Right renal pelvis (tissue), 4 donors: ENCODE results near the gene OR1J1. TPM values are rescaled to one million over a fixed set of nuclear protein-coding genes. Genes with fewer than 3 reads are reported as not detected.

Source experiments
- DNase-seq, 4 donors: peaks; one replicate each; pipeline ENCODE4 v3.0.0-alpha.2; 2013; ENCODE audit warnings: low read depth in 4 of 4, low spot score in 3 of 4, missing footprints in 1 of 4
- polyA plus RNA-seq, 4 donors: library from polyadenylated mRNA; unstranded; fragments of 120-200 nt; gene quantifications; one replicate each; pipeline ENCODE4 v1.2.1, GENCODE V29; 2013; ENCODE audit not compliant: insufficient read length in 4 of 4

OR1J1 gene
- polyA plus RNA-seq, result not detected

GRCh38 chr9:122477826-122478225 lies at the start of gene OR1J1:
TSS of gene OR1J1 (minus strand) at chr9:122477926. CDS start at chr9:122477926, 0 bp downstream.
- no peak for DNase-seq

DNA sequence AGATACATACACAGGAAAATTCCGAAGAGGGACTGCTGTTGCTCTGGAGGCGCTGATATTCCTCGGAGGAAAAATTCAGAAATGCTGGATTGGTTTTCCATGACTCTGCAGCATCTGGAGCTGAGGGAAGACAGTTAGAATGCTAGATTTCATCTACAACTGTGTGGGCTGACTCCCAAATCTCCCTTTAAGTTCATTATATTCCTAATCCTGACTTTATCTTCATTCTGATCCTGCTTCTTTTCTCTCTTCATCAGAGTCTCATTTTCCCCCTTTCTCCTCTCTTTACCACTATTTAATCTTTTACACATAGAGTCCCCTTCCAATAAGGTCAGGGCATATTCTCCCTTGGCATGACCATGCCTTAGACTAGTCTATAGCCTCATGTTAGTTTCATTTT lies 49.5 kb upstream of the OR1J1 start, which contains the start of gene OR1N1:
Gene OR1N1, minus strand, starts transcription at position 101 of the 400 bp plus-strand sequence. Its CDS starts 0 bp downstream, at position 101.
- no peak for DNase-seq

DNA sequence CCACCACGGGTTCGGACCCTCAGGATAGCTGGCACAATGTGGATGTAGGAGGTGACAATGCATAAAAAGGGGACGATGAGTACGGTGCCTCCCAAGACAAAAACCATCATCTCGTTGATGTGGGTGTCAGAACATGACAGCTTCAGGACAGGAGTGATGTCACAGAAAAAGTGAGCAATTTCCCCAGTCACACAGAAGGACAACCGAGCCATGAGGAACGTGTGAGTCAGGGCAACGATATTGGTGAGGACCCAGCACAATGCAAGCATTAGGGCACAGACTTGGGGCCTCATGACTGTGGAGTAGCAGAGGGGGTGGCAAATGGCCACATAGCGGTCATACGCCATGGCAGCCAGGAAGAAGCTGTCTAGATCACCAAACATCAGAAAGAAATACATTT lies 48.9 kb upstream of the OR1J1 start:
- no peak for DNase-seq

- DNase-seq, result no peak
Measured at GRCh38 chr9:122519376-122519775, 41.6 kb upstream of the OR1J1 start.

DNA sequence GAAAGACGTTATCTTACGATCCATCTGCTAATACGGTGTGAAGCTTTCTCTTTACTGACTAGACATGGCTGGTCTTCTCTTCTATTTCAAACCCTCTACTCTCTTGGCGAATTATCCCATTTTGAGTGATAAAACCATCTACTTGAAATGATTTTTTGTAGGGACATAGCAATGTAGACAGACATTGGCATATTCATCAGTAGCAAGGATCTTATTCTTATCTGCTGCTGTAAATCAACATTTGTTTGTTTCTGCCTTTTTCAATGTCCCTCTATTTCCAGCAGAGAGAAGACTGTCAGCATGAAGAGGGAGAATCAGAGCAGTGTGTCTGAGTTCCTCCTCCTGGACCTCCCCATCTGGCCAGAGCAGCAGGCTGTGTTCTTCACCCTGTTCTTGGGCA lies 41.1 kb upstream of the OR1J1 start, which contains the start of gene OR1J4:
Gene OR1J4, plus strand, starts transcription at position 301 of the 400 bp plus-strand sequence. Its CDS starts 0 bp downstream, at position 301.
- no peak for DNase-seq

DNA sequence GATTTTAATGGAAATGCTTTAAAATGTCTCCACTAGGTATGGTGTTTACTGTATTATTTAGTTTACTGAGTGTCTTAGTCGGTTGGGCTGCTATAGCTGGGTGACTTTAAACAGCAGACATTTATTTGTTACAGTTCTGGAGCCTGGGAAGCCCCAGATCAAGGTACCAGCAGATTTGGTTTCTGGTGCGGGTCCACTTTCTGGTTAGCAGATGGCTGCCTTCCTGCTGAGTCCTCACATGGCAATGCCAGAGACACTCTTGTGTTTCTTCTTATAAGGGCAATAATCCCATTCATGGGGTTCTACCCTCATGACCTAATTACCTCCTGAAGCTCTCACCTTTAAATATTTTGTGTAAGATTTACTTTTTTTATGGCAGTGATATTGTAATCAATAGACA lies 40.5 kb upstream of the OR1J1 start:
- DNase-seq, result no peak

GRCh38 chr9:122510502-122510901 lies 32.8 kb upstream of the OR1J1 start, which contains the start of gene OR1J2:
TSS of gene OR1J2 (plus strand) at chr9:122510802. CDS start at chr9:122510802, 0 bp downstream.
- DNase-seq, result no peak

GRCh38 chr9:122506964-122507363 lies 29.2 kb upstream of the OR1J1 start:
- DNase-seq, result no peak

DNA sequence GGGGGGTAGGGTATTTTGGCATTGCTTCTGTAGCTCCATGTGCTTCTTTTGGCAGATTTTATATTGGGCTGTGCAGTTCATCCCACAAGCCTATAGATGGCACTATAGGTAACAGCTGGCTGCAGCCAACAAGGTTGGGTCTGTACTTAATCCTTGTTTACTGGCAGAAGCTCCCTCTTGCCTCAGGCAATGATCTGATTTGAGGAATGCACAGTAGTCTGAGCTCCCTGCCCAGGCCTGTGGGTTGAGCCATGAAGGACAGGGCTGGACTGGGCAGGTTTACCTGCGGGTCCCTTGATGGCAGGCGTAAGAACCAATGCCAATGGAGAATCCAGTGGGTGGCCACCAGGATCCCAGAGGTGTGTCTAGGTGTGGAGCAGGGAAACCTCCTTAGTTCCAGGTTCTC lies 21.2 kb upstream of the OR1J1 start:
- no peak for DNase-seq

GRCh38 chr9:122479062-122479461 lies 1.3 kb upstream of the OR1J1 start:
- no peak for DNase-seq

DNA sequence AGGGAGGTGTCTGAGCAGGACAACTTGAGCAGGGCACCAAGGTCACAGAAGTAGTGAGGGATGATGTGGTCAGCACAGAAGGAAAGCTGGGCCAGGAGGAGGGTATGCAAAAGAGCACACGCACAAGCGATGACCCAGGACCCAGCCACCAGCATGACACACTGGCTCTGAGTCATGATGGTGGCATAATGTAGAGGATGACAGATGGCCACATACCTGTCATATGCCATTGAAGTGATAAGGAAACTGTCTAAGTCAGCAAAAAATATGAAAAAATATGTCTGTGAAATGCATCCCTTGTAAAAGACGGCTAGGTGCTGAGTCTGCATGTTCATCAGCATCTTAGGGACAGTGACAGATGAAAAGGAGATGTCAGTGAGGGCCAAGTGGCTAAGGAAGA lies 380 bp downstream of the OR1J1 start:
- no peak for DNase-seq

- no peak for DNase-seq
Measured at GRCh38 chr9:122475717-122476116, 2.0 kb downstream of the OR1J1 start.

DNA sequence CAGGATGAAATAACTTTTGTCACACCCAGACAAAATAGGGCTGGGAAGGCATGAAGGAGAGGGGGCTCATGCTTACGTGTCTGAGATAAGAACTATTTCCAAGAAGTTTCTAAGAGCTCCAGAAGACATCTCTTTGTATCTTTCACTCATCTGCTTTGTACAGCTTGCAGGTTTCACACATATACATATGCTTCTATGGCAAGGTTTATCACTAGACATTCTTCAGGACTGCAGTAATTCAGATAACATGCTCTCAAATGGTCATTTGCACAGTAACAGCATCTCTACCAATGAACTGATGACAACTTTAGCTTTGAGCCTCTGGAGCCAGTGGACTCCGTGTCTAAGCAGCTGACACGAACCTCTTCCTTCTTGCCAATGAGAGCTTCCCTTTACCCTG lies 3.2 kb downstream of the OR1J1 start:
- DNase-seq, result no peak

DNA sequence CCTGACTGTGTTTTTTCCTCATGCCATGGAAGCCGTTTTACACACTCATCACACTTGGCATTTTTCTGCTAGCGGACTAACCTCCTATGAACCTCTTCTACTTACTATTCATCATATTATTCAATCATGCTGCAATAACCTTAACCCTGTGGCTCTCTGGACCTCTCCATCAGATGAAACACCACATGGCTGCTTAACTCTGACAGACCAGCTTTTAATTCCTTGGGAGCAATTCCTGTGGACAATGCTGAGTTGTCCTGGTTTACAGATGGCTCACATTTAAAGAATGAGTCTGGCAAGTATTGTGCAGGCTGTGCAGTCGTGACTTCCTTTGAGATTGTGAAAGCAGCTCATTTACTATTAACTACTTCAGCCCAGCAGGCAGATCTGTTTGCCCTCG lies 9.0 kb downstream of the OR1J1 start:
- no peak for DNase-seq

- DNase-seq, result no peak
Measured at GRCh38 chr9:122466456-122466855, 11.3 kb downstream of the OR1J1 start.

GRCh38 chr9:122464633-122465567 lies 12.8 kb downstream of the OR1J1 start:
- peak; percentile 35 to 65 (median 58) for DNase-seq

DNA sequence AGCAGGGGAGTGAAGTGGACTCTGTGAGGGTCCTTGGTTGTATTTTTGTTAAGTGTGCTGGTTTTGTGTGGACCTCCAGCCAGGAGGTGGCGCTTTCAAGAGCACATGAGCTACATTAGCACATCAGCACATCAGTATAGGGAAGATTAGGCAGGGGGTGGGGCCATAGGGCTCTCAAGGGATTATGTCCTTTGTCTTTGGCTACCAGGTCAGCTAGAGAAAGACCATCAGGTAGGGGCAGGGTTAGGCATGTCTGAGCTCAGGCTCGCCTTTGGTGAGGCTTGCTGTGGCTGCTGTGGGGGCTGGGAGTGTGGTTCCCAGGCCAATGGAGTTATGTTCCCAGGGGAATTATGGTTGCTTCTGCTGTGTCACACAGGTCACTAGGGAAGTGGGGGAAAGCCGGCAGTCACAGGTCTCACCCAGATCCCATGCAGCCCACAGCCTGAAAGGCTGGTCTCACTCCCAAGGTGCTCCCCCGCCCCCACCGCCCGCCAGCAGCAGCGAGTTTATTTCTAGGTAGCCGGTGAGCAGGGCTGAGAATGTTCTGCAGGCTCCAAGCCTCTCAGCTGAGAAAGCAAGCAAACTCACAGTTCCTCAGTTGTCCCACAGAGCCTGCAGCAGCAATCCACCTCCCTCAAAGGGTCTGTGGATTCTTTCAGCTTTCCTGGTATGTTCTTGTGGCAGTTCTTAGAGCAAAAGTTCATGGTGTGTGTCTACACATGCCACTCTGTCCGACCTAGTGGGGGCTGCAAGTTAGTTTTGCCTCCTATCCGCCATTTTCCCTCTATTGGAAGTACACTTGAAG lies 13.7 kb downstream of the OR1J1 start:
- no peak for DNase-seq

GRCh38 chr9:122457787-122458186 lies 19.9 kb downstream of the OR1J1 start:
- no peak for DNase-seq

- no peak for DNase-seq
Measured at GRCh38 chr9:122456123-122456522, 21.6 kb downstream of the OR1J1 start.

DNA sequence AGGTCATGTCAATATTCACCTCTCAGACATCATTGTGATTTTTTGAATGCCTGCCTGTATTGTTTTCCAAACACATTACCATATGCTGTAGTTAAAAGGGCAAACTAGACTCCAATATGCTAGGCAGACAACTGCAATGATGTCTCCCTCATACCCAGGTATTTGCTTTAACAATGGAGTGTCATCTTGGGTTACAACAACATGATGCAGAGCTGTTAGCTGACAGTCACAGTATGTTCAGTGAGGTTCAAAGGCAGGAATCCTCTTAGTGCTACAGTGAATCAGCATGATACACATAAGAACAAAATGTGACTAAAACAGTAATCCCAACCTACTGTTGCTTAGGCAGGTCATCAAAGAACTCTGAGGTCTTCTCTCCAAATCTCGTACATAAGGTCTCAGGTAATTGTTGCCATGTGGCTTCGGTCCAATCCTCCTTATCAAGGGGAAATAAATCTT lies 24.0 kb downstream of the OR1J1 start:
- DNase-seq, result no peak
